NCI-H1048 (cell line): ENCODE data around the gene INPP5D.
"Not testable (repeated sequence)": the region's sequence is repeated elsewhere in the genome, so short reads cannot be mapped to it uniquely, and the experiment has no call there.

Source experiments
- DNase-seq: peaks from one replicate; lab custom pipeline; 2025; lab: John Stamatoyannopoulos, UW

Gene INPP5D

GRCh38 chr2:233117811-233118647 lies 57.9 kb downstream of the INPP5D start:
- DNase-seq = no peak

GRCh38 chr2:233118648-233119000 lies 58.5 kb downstream of the INPP5D start:
- DNase-seq = no peak

GRCh38 chr2:233119123-233119522 lies 59.0 kb downstream of the INPP5D start:
- no peak for DNase-seq

GRCh38 chr2:233119806-233120205 lies 59.7 kb downstream of the INPP5D start:
- no peak for DNase-seq

- DNase-seq = no peak
Measured at GRCh38 chr2:233120459-233120858, 60.3 kb downstream of the INPP5D start.

- DNase-seq = no peak
Measured at GRCh38 chr2:233121856-233122255, 61.7 kb downstream of the INPP5D start.

GRCh38 chr2:233122541-233122940 lies 62.4 kb downstream of the INPP5D start:
- no peak for DNase-seq

GRCh38 chr2:233123576-233123975 lies 63.4 kb downstream of the INPP5D start:
- DNase-seq = not testable (repeated sequence)

GRCh38 chr2:233124421-233125080 lies 64.4 kb downstream of the INPP5D start:
- DNase-seq = no peak

GRCh38 chr2:233125455-233126065 lies 65.4 kb downstream of the INPP5D start:
- no peak for DNase-seq

- DNase-seq = no peak
Measured at GRCh38 chr2:233129351-233129978, 69.3 kb downstream of the INPP5D start.

- no peak for DNase-seq
Measured at GRCh38 chr2:233130024-233130423, 69.9 kb downstream of the INPP5D start.

- DNase-seq = no peak
Measured at GRCh38 chr2:233130481-233131020, 70.4 kb downstream of the INPP5D start.

GRCh38 chr2:233131936-233132720 lies 72.0 kb downstream of the INPP5D start:
- no peak for DNase-seq

GRCh38 chr2:233133239-233133638 lies 73.1 kb downstream of the INPP5D start:
- no peak for DNase-seq

- no peak for DNase-seq
Measured at GRCh38 chr2:233135421-233135820, 75.3 kb downstream of the INPP5D start.

GRCh38 chr2:233137040-233137439 lies 76.9 kb downstream of the INPP5D start:
- DNase-seq = no peak

GRCh38 chr2:233140077-233140585 lies 80.0 kb downstream of the INPP5D start:
- no peak for DNase-seq

- DNase-seq = no peak
Measured at GRCh38 chr2:233140978-233141377, 80.8 kb downstream of the INPP5D start.

GRCh38 chr2:233141901-233142300 lies 81.8 kb downstream of the INPP5D start:
- no peak for DNase-seq

GRCh38 chr2:233142355-233142897 lies 82.3 kb downstream of the INPP5D start:
- DNase-seq = no peak
